GM19395 (cell line): Measurements from ENCODE around the gene UBL5.

Experiments
- ATAC-seq: cut with Tn5 transposase; IDR thresholded peaks from one replicate; pipeline ENCODE4 v1.9.1; 2021; ENCODE audit warnings: mild to moderate bottlenecking, moderate library complexity; ENCODE audit not compliant: unreplicated experiment

Gene UBL5

DNA sequence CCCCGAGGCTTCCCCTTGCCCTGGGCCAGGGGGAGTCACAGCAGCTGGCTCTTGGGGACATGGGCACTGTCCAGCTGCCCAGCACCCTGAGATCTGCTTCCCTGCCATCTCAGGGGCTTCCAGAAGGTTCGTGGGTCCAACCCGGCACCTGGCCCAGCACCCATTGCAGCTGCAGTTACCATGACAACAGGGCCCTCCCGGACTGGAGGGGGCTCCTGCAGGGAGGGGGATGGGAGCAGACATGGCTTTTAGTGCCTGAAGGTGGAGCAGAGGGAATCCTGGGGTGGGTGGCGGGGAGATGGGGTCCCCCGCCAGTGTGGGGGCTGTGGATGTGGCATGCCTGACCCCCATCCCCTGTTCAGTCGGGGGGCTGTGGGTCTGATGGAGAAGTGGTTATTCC, 22.1 kb downstream of the UBL5 start:
- ATAC-seq, result no peak

DNA sequence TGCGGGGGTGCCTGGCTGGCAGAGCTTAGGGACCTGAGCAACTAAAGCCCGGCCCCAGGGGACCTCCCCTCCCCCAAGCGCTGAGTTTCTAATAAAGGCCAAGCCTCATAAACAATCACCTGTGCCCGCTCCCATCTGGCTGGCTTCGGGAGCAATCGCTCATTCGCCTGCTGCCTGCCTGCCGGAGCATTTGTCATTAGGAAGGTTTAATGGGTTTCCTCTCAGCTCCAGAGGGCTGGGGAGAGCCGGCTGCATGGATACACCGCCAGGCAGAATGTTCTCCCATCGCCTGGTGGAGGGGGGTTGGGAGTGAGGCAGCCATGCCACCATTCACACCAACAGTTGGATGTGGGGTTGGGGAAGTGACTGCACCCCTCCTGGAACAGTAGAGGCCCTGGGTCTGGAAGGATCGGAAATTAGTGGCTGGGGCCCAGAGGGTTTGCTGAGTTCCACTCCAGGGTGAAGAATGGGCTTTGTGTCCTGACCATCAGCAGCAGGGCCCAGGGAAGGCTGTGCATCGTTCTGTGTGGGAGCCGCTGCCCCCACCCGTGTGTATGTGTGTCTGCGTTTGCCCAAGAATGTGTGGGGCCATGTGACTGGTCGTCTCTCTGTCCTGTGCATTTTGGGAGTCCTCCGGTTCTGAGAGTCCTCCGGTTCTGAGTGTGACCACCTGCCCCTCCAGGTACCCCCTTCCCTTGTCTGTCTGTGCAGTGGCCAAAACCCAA, 22.7 kb downstream of the UBL5 start:
- ATAC-seq, result no peak

DNA sequence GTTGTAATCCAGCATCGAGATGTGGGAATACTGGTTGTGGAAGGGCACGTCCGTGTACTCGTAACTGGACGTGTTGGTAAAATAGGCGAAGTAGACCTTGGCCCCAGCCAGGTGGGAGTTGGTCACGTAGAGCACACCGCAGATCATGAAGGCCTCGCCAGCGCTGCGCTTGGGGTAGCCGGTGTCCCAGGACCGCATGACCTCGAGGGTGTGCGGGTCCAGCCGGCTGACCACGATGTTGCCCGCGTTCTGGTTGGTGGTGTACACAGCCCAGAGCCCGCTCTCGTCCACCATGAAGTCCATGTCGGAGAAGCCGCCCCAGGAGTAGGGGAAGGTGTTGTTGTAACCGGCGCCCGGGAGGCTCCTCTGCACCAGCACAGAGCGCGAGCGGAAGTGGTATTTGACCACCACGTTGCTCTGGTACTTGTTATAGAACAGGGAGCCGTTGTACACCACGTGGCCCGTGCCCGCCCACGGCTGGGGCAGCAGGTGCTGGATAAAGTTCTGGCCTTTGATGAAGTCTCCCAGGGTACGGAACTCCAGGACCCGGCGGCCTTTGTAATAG, 26.6 kb downstream of the UBL5 start:
- no peak for ATAC-seq

DNA sequence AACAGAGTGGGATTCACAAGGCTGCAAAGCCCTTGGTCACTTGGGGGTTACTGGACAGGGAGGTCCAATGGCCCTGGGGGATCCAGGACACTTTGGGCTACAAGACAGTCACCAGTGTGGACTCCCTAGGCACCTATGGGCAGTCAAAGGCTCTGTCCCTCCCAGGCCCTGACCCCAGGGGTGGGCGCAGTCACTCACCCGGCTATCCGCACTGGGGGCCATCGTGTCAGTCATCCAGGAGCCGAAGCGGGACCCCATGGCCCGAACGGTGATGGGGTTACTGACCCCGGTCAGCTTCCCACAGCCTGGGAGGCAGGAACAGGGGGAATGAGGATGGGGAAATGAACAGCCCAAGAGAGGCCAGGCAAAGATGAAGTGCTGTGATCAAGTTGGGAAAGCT, 28.9 kb downstream of the UBL5 start:
- no peak for ATAC-seq

DNA sequence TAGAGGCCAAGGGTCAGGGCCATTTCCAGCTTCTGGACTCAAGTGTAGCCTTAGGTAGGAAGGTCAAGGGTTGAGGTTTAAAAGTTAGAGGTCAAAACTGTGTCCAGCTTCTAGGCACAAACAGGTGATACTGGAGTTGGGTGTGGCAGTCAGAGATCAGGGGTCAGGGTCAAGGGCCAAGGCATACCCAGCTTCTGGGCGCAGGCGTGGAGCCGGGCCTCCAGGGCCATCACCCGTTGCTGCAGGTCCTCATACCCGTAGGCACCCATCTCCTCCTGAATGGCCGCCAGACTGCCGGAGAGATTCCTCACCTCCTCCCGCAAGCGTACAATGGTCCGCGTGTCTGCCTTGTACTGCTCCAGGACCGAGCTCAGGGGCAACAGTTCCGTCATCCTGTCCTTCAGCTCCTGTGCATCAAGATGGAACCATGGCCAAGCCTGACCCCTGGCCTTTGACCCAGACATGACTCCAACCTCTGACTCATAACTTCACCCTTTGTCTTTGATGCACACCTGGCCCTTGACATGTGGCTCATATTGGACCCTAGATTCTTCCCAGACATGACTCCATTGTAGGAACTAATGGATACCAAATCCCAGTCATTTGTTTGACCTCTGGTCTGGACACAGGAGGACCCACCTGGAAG, 29.5 kb downstream of the UBL5 start:
- no peak for ATAC-seq

DNA sequence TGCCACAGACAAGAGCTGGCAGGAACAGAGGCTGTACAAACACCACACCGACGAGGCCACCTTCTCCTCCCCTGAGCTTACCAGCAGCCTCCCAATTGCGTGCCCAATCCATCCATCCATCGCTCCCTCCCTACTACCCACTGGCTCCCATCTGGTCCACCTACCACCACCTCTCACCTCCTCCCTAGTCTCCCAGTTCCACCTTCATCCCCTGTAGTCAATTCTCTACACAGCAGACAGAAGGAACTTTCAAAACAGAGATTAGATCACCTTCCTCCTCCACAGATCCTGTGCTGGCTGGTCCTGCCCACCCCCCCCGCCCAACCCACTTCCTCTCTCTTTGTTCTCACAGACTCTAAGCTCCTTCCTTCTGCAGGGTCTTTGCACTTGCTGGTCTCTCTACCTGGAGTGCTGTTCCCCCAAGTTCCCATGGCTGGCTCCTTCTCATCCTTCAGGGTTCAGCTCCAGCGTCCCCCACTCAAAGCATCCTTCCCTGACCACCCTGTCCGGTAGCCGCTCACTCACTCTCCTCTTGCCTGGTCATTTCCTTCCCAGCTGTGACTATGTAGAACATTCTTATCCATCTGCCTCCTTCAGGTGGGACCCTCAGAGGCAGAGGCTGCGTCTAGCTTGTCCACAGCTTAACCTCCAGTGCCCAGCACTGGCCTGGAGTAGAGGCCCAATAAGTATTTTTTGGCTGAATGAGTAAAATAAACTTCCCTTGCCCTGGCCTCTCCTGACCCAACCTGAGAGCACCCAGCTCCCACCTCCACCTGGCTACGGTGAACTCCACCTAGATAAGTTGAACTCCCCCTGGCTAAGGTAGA, 30.4 kb downstream of the UBL5 start:
- ATAC-seq, result no peak

DNA sequence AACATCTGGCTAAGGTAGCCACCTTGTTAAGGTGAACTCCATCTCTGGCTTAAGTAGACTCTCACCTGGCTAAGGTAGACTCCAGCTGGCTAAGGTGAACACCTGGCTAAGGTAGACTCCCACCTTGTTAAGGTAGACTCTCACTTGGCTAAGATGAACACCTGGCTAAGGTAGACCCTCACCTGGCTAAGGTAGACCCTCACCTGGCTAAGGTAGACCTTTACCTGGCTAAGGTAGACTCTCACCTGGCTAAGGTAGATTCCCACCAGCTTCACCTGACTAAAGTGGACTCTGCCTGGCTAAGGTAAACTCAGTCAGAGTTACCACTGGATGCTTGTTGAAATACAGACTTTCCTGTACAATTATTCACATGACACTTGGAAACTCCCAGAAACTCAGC, 31.0 kb downstream of the UBL5 start:
- ATAC-seq, result no peak

DNA sequence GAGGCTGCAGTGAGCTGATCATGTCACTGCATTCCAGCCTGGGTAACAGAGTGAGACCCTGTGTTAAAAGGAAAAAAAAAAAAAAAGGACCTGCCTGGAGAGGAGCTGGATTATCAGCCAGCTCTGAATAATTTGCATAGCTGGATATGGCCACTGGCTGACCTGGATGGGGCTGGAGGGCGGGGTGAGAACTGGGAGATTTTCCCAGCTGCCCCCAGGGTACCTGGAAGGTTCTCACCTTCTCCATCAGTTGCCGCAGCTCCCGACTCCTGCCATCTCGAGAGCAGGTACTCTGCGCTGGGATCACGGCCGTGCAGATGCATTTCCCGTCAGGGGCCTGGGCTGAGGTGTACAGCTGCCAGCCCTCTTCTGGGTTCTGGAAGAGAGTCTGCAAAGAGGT, 32.7 kb downstream of the UBL5 start:
- ATAC-seq, result no peak

DNA sequence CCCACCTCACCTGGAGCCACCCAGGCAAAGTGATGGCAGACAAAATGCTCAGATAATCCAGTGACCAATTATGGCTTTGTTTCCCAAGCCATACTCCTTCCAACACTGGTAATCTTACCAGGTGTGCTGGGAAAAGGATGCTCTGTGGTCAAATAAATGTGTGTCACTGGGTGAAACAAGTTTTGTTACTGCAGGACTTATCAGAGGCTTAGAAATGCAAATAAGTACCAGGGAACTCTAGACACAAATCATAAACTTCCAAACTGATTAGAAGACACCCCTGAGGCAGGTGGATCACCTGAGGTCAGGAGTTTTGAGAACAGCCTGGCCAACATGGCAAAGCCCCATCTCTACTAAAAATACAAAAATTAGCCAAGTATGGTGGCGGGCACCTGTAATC, 33.8 kb downstream of the UBL5 start:
- no peak for ATAC-seq

DNA sequence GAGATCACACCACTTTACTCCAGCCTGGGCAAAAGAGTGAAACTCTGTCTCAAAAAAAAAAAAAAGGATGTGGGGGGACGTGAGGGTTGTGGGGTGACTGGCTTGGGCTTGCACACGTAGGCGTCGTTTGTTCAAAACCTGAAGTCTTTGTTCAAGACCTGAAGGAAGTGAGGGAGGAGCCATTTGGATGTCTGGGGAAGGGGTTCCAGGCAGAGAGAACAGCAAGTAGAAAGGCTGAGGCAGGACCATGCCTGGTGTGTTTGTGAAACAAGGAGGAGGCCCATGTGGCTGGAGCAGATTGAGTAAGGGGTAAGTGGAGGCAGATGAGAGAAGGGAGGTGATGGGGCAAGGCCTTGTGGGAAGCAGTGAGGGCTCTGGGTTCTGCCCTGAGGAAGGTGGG, 35.2 kb downstream of the UBL5 start:
- ATAC-seq, result no peak

DNA sequence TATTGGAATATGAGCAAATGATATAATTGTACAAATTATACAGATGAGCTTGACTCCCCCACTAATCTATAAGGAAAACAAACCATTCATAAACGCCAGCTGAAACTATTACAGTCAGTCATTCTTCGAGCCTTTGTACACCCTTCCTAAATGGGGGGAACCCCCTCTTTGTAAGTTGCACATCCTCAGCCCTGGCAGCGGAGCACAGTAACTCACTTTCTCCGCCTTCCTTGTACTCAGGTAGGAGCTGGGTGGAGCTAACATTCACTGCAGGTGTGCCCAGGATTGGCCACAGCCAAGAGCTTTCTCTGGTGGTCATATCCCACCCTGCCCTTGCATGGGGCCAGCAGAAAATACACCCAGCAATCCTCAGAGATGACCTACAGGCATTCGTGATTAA, 36.0 kb downstream of the UBL5 start:
- ATAC-seq, result no peak

DNA sequence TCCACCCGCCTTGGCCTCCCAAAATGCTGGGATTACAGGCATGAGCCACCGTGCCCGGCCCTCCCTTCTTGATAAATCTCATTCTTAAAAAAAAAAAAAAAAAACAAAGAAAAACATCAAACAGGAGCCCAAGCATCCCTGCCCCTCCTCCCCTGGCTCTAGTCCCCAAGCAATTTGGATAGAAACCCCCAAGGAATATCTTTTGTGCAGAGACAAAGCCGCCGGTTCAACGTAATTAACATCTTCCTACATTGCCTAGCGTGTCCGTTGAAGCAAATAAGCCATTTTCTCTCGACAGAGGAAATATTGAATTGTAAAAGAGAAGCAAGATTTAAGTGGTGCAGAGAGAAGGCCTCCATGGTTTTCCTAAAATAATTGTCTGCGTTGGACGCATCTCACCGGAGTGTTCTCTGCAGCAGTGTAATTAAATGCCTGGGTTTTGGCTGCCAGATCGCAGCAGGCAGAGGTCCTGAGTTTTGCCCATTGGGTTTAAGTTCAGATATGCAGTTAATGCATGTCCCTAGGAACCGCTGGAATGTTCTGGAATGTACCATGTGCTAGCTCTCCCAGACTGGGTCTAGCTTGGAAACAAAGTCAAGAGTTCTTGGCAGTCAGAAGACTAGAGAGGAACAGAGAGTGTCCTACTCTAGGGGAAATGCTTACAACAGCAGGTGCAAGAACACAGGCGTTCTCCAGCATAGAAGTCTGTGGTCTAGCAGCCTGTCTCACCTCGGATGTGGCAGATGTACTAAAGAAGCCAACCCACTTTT, 38.2 kb downstream of the UBL5 start:
- no peak for ATAC-seq

DNA sequence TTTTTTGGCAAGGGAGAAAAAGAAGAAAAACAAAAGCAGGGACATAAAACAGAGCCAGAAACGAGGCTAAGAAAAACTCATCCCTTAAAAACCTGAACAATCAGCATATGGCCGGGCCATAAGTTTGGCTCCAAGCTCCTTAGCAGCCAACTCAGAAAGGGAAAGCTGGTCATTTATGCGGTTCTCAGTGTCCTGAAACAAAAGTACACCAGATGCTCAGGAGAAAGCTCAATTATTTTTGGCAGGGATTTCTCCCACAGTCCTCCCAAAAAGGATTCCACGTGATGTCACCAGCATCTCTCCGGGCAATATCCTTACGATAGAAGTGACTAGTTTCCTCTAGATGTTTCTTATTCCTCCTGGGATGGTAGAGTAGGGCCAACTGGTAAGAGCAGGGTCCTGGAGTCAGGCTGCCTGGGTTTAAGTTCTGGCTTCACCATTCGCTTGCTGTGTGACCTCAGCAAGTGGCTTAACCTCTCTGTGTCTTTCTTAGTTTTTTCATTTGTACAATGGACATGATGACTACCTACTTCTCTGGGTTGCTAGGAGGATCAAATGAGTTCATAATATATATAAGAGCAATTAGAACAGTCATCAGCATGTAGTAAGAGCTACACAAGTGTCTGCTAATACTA, 41.4 kb downstream of the UBL5 start:
- no peak for ATAC-seq

DNA sequence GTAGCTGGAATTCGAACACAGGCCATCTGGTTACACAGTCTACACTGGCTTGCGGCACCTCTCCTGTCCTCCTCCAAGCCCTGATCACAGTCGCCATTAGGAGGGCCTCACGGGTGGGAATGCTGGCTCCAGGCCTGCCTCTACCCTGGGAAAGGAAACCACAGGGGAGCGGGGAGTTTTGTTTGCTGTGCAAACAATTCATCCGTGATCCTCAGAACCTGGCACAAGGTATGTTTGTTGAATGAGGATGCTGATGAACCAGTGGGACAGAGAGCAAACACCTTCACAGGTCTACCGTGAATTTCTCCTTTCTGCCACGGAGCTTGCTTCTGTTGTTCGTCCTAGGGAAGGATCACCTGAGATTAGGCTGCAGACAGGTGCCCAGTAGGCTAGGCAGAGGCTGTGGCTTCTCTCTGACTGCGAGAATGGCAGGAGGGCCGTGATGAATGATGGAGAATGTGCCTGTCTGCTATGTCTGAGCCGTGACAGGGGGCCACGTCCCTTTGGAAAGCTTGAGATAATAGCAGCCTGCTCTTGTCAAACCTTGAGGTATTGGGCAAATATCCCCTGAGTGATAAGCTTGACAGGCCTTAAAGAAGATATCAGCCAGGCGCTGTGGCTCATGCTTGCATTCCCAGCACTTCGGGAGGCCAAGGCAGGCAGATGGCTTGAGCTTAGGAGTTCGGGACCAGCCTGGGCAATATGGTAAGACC, 44.1 kb downstream of the UBL5 start:
- ATAC-seq, result no peak

DNA sequence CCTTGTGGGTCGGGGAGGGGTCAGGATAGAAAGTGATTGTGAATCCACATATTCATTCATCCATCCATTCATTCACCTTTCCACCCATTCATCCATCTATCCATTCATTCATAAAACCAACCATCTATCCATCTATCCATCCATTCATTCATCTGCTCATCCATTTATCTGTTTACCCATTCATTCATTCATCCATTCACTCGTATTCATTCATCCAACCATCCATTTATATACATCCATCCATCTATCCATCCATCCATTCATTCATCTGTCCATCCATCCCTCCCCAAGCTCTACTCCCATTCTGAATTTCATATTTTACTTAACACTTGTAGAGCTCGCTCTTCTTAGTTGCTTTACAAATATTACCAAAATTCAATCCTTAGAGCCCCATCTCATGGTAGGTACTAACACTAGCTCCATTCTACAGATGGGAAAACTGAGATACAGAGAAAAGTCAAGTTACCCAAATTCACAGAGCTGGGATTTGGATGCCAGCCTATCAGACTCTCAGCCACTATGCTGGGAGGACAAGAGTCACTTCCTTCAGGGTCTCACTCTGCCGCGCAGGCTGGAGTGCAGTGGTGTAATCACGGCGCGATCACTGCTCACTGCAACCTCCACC, 45.0 kb downstream of the UBL5 start:
- ATAC-seq, result no peak

DNA sequence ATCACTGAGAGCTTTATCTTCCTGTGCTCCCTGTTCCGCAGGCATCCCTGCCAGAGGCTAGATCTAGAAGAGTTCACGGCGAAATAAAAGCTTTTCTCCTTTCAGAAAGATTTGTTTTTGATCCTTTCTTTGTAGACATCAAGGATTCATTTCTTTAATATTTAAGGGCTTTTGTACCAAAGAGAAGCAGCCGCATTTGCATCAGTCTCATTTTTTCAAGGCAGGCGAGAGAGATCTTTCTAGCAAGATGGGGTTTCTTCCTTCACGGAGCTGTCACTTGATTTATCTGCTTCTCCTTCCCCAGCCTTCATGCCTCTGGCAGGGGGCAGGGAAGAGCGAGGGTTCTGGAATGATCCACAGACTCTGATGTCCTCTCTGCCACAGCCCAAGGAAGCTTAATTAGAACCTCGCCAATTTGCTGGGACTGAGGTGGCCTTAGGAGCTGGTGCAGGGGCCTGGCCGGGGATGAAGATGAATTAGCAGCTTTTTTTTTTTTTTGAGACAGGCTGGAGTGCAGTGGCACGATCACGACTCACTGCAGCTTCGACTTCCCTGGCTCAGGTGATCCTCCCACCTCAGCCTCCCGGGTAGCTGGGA, 47.4 kb downstream of the UBL5 start:
- ATAC-seq, result no peak

DNA sequence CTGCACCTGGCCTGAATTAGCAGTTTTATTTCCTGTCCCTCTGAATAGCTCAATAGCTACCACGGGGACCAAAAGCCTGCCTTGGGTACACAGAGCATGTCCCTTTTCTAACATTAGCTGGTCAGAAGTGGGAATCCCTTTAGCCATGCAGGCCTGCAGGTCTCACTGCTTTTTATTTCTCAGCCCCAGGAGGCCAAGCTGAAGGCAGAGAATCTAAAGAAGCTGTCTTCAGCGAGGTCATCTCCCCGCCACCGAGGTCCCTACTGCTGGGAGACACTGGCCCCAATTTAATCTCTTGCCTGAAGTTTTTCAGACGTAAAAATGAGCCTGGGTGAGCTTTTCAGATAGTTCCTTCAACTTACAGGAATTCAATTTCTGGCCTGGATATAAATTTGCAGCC, 48.1 kb downstream of the UBL5 start:
- ATAC-seq, result no peak

DNA sequence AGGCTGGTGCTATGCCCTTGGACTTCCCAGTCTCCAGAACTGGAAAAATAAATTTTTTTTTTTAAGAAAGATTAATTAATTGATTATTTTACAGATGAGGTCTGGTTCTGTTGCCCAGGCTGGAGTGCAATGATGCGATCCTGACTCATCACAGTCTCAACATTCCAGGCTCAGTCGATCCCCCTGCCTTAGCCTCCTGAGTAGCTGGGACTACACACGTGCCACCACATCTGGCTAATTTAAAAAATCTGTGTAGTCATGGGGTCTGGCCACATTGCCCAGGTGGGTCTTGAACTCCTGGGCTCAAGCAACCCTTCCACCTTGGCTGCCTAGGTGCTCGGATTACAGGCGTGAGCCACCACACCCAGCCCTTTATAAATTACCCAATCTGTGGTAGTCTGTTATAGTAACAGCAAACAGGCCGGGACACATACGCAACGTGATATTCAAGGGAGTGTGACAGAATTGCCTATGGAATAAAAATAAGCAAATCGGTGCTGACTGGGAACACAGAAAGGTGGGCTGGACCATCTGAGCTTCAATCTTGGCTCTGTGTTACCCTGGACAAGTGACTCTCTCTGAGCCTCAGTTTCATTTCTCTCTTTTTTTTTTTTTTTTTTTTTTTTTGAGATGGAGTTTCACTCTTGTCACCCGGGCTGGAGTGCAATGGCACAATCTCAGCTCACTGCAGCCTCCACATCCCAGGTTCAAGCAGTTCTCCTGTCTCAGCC, 50.2 kb downstream of the UBL5 start:
- no peak for ATAC-seq
